K562 (cell line): Measurements from ENCODE around the gene STK25. TPM values are rescaled to one million over a fixed set of nuclear protein-coding genes. Genes with fewer than 3 reads are reported as not detected.

Source experiments
- ATF1 ChIP-seq, 2 experiments: fragments of 450-650 bp in 1 of 2; IDR thresholded peaks; 2 replicates each; pipeline ENCODE4 v1.6.1; 2016; ENCODE audit warnings: missing compliant biosample characterization in 1 of 2, missing genetic modification characterization in 1 of 2
- C11orf30 ChIP-seq: fragments of 450-650 bp; IDR thresholded peaks from 2 replicates; pipeline ENCODE4 v1.6.1; 2016; ENCODE audit warnings: low read depth, mild to moderate bottlenecking
- CHD4 ChIP-seq: fragments of 200-600 bp; sonication (generic); IDR thresholded peaks from 3 replicates; pipeline ENCODE4 v1.6.1; 2012; ENCODE audit warnings: low read depth, mild to moderate bottlenecking, mixed read lengths, low read length, inconsistent platforms; ENCODE audit not compliant: insufficient read depth, insufficient replicate concordance, poor library complexity, severe bottlenecking
- GTF2E2 ChIP-seq: fragments of 200-800 bp; sonication (Bioruptor generic); IDR thresholded peaks from 2 replicates; pipeline ENCODE4 v1.6.1; 2016; ENCODE audit warnings: missing genetic modification characterization, missing compliant biosample characterization
- GTF2F1 ChIP-seq: IDR thresholded peaks from 2 replicates; pipeline ENCODE4 v1.6.1; 2011; ENCODE audit warnings: low read depth, low read length, improper control_type of control experiment
- HCFC1 ChIP-seq: IDR thresholded peaks from 2 replicates; pipeline ENCODE4 v1.6.1; 2012; ENCODE audit warnings: low read depth, low read length, improper control_type of control experiment
- KAT8 ChIP-seq: fragments of 450-650 bp; IDR thresholded peaks from 2 replicates; pipeline ENCODE4 v1.6.1; 2016; ENCODE audit warnings: low read depth, mild to moderate bottlenecking
- L3MBTL2 ChIP-seq: fragments of 450-650 bp; IDR thresholded peaks from 2 replicates; pipeline ENCODE4 v1.6.1; 2016; ENCODE audit warnings: mild to moderate bottlenecking, moderate library complexity
- MBD2 ChIP-seq: sonication (generic); IDR thresholded peaks from 2 replicates; pipeline ENCODE4 v1.6.1; 2016; ENCODE audit warnings: low read depth, borderline replicate concordance
- MTA3 ChIP-seq: fragments of 450-650 bp; formaldehyde crosslinking; IDR thresholded peaks from 2 replicates; pipeline ENCODE4 v1.6.1; 2017; ENCODE audit warnings: mild to moderate bottlenecking, borderline replicate concordance
- RBM17 ChIP-seq: fragments of 200-400 bp; formaldehyde crosslinking; IDR thresholded peaks from 2 replicates; pipeline ENCODE4 v1.6.1; 2017; ENCODE audit warnings: low read depth, mild to moderate bottlenecking, low read length, borderline replicate concordance
- RBM25 ChIP-seq: fragments of 200-400 bp; formaldehyde crosslinking; IDR thresholded peaks from 2 replicates; pipeline ENCODE4 v1.6.1; 2018; ENCODE audit warnings: low read length, low read depth, moderate library complexity; ENCODE audit not compliant: severe bottlenecking
- SP1 ChIP-seq: sonication (generic); formaldehyde crosslinking; IDR thresholded peaks from 2 replicates; pipeline ENCODE4 v1.8.1; 2022; ENCODE audit warnings: mild to moderate bottlenecking, missing genetic modification reagents
- TOE1 ChIP-seq, 2 experiments: fragments of 450-650 bp in 1 of 2; sonication (generic) in 1 of 2; formaldehyde crosslinking in 1 of 2; IDR thresholded peaks; 2 replicates each; pipeline versions ENCODE4 v1.7.1 to v1.8.0; 2016 to 2022; ENCODE audit warnings: borderline replicate concordance in 2 of 2, mild to moderate bottlenecking in 2 of 2, antibody characterized with exemption in 1 of 2, inconsistent platforms in 1 of 2, low read depth in 1 of 2, missing genetic modification reagents in 1 of 2, moderate library complexity in 1 of 2
- ZNF584 ChIP-seq: fragments of 200-800 bp; sonication (Bioruptor generic); IDR thresholded peaks from 2 replicates; pipeline ENCODE4 v1.6.1; 2016; ENCODE audit warnings: low read depth, mild to moderate bottlenecking, missing genetic modification characterization, missing compliant biosample characterization
- ZSCAN32 ChIP-seq: fragments of 450-650 bp; formaldehyde crosslinking; IDR thresholded peaks from 2 replicates; pipeline ENCODE4 v1.4.0; 2020; ENCODE audit warnings: mild to moderate bottlenecking, moderate library complexity
- polyA plus RNA-seq, 8 experiments: library from polyadenylated mRNA; depleted of rRNA in 4 of 8; stranded (reverse) in 5 of 8; unstranded in 3 of 8; fragments of >200 nt; fragmentation: Nextera tagmentation in 2 of 8; fragmentation: Illumina TruSeq in 1 of 8; extraction: Ambion mirVana in 2 of 8; extraction: Trizol in 1 of 8; gene quantifications; 2 replicates each; pipeline versions ENCODE4 v1.2.1 to v1.2.3, GENCODE V29; 2011 to 2014; ENCODE audit warnings: inconsistent platforms in 1 of 8, missing spikeins in 1 of 8
- total RNA-seq, 7 experiments: library from RNA; depleted of rRNA in 6 of 7; stranded (reverse); fragments of >200 nt in 6 of 7; fragmentation: Illumina TruSeq in 2 of 7; extraction: Trizol in 2 of 7; gene quantifications; 2 replicates each; pipeline versions ENCODE4 v1.2.1 to v1.2.3, GENCODE V29; 2011 to 2021; ENCODE audit warnings: low replicate concordance in 1 of 7
- TF ChIP-seq, protein P1 (sequence below): sonication (generic); formaldehyde crosslinking; IDR thresholded peaks from 2 replicates; pipeline ENCODE4 v1.8.1; 2023; ENCODE audit warnings: mild to moderate bottlenecking, missing genetic modification reagents
- TF ChIP-seq, protein P2 (sequence below): fragments of 450-650 bp; IDR thresholded peaks from 2 replicates; pipeline ENCODE4 v1.6.1; 2017; ENCODE audit warnings: antibody characterized with exemption, mild to moderate bottlenecking
- TF ChIP-seq, protein P3 (sequence below): sonication (generic); formaldehyde crosslinking; IDR thresholded peaks from 2 replicates; pipeline ENCODE4 v1.8.1; 2022; ENCODE audit warnings: missing genetic modification reagents

The STK25 gene
- total and polyA plus RNA-seq, 9 of the 15 experiments (the other 6 are each of a cell fraction or from before 2014, with no cell fraction given), result 5.4 to 177 (median 116) TPM

DNA sequence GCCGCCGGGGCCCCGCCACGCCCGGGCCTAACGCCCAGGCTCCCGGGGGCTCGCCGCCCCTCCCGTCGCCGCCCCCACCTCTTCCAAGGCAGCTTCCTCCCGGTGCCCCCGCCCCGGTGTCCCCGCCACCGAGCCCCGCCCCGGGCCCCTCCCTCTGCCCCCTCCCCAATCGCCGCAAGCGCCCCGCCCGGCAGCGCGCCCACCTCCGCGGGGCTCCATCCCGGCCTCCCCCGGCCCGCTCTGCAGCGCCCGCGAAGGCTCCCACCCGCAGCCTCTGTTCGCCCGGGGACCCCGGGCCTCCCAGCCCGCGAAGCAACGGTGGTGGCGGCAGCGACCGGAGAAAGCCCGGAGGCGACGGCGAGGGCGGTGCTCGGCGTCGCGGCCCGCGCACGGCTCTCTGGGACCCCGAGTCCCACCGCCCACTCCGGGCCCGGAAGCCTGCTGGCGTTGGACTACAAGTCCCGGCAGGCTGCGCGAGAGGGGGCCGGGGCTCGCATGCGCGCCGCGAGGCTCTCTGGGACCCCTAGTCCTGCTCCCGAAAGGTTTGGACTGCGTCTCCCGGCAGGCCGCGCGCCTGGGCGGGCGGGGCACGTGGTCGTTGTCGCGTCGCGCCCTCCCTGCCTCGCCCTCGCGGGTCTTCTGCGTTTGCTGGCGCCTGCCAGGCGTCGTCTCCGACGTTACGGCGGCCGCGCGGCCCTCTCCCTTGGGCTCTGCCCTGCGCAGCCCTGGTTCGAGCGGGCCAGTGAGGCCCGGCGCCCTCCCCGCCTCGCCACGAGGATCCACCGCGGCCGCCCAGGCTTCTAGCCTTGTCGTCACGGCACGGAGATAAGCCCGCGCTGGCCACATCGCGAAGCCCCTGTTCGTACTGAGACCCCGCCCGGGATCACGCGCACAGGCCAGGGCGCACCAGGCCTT is at the start of gene STK25 (continued):
- peak; percentile 83 for TF ChIP-seq SP1 (CRISPR knock-in tag)
- no peak for TF ChIP-seq ZSCAN32
- TF ChIP-seq TOE1 (IDR thresholded peaks at IDR 0.05; ENCODE audit: borderline replicate concordance), result peak; percentile 21; the same call in 1 of the 2 replicates
- peak; percentile 85; the same call in 1 of the 2 replicates for TF ChIP-seq TOE1 (CRISPR knock-in tag; IDR thresholded peaks at IDR 0.05; ENCODE audit: borderline replicate concordance, low read depth)
- peak; percentile 100 for TF ChIP-seq L3MBTL2
- TF ChIP-seq KAT8, result no peak
- TF ChIP-seq, protein P1, sequence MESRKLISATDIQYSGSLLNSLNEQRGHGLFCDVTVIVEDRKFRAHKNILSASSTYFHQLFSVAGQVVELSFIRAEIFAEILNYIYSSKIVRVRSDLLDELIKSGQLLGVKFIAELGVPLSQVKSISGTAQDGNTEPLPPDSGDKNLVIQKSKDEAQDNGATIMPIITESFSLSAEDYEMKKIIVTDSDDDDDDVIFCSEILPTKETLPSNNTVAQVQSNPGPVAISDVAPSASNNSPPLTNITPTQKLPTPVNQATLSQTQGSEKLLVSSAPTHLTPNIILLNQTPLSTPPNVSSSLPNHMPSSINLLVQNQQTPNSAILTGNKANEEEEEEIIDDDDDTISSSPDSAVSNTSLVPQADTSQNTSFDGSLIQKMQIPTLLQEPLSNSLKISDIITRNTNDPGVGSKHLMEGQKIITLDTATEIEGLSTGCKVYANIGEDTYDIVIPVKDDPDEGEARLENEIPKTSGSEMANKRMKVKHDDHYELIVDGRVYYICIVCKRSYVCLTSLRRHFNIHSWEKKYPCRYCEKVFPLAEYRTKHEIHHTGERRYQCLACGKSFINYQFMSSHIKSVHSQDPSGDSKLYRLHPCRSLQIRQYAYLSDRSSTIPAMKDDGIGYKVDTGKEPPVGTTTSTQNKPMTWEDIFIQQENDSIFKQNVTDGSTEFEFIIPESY (CRISPR knock-in tag), result peak; percentile 87
- peak; percentile 98 for TF ChIP-seq HCFC1
- TF ChIP-seq GTF2F1, result 0 out of 2 replicates have a peak, but pooled peaks have one; percentile 30
- peak; percentile 73 for TF ChIP-seq MBD2
- TF ChIP-seq, protein P2, sequence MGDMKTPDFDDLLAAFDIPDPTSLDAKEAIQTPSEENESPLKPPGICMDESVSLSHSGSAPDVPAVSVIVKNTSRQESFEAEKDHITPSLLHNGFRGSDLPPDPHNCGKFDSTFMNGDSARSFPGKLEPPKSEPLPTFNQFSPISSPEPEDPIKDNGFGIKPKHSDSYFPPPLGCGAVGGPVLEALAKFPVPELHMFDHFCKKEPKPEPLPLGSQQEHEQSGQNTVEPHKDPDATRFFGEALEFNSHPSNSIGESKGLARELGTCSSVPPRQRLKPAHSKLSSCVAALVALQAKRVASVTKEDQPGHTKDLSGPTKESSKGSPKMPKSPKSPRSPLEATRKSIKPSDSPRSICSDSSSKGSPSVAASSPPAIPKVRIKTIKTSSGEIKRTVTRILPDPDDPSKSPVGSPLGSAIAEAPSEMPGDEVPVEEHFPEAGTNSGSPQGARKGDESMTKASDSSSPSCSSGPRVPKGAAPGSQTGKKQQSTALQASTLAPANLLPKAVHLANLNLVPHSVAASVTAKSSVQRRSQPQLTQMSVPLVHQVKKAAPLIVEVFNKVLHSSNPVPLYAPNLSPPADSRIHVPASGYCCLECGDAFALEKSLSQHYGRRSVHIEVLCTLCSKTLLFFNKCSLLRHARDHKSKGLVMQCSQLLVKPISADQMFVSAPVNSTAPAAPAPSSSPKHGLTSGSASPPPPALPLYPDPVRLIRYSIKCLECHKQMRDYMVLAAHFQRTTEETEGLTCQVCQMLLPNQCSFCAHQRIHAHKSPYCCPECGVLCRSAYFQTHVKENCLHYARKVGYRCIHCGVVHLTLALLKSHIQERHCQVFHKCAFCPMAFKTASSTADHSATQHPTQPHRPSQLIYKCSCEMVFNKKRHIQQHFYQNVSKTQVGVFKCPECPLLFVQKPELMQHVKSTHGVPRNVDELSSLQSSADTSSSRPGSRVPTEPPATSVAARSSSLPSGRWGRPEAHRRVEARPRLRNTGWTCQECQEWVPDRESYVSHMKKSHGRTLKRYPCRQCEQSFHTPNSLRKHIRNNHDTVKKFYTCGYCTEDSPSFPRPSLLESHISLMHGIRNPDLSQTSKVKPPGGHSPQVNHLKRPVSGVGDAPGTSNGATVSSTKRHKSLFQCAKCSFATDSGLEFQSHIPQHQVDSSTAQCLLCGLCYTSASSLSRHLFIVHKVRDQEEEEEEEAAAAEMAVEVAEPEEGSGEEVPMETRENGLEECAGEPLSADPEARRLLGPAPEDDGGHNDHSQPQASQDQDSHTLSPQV, result peak; percentile 98
- TF ChIP-seq CHD4, result no peak
- 0 out of 2 replicates have a peak, but pooled peaks have one; percentile 3 for TF ChIP-seq ATF1 (CRISPR knock-in tag; IDR thresholded peaks at IDR 0.05)
- peak; percentile 95 for TF ChIP-seq ATF1 (tag; IDR thresholded peaks at IDR 0.05)
- TF ChIP-seq MTA3, result peak; percentile 57; the same call in 1 of the 2 replicates
- TF ChIP-seq RBM25, result no peak
- no peak for TF ChIP-seq RBM17
- TF ChIP-seq GTF2E2 (tag), result no peak
- TF ChIP-seq, protein P3, sequence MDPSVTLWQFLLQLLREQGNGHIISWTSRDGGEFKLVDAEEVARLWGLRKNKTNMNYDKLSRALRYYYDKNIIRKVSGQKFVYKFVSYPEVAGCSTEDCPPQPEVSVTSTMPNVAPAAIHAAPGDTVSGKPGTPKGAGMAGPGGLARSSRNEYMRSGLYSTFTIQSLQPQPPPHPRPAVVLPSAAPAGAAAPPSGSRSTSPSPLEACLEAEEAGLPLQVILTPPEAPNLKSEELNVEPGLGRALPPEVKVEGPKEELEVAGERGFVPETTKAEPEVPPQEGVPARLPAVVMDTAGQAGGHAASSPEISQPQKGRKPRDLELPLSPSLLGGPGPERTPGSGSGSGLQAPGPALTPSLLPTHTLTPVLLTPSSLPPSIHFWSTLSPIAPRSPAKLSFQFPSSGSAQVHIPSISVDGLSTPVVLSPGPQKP, result 0 out of 2 replicates have a peak, but pooled peaks have one; percentile 35
- no peak; the same call in 1 of the 2 replicates for TF ChIP-seq C11orf30
- TF ChIP-seq ZNF584 (CRISPR knock-in tag), result peak; percentile 84
